Astrocyte (in vitro differentiated cells and primary cell): ENCODE data around the gene CHST3. TPM values are rescaled to one million over a fixed set of nuclear protein-coding genes. Genes with fewer than 3 reads are reported as not detected.
A peak's percentile ranks its signal among the peaks of the same experiment; 100 is the strongest.

Experiments used
- DNase-seq: peaks from one replicate; pipeline ENCODE4 v3.0.0-alpha.2; 2010; ENCODE audit warnings: low read depth
- FAIRE-seq: peaks from 2 replicates; lab custom pipeline; 2011; peaks lifted over from hg19 to GRCh38; lab: Jason Lieb, UNC
- H2AFZ ChIP-seq: 2 replicates; pipeline ENCODE4 v1.6.0; 2012; ENCODE audit warnings: low read depth, low read length, inconsistent platforms
- H3K27ac ChIP-seq: 2 replicates; pipeline ENCODE4 v1.5.1; 2011; ENCODE audit warnings: low read depth, low read length, inconsistent platforms
- H3K27me3 ChIP-seq: 2 replicates; pipeline ENCODE4 v1.6.0; 2011; ENCODE audit warnings: low read length, inconsistent platforms; ENCODE audit not compliant: insufficient read depth
- H3K36me3 ChIP-seq: 2 replicates; pipeline ENCODE4 v1.5.1; 2011; ENCODE audit warnings: low read length, inconsistent platforms; ENCODE audit not compliant: insufficient read depth
- H3K4me1 ChIP-seq: 2 replicates; pipeline ENCODE4 v1.5.1; 2011; ENCODE audit warnings: low read length, inconsistent platforms; ENCODE audit not compliant: insufficient read depth
- H3K4me2 ChIP-seq: 2 replicates; pipeline ENCODE4 v1.6.0; 2012; ENCODE audit warnings: low read length, inconsistent platforms
- H3K4me3 ChIP-seq: 2 replicates; pipeline ENCODE4 v1.5.1; 2011; ENCODE audit warnings: low read depth, mild to moderate bottlenecking, low read length, inconsistent platforms; ENCODE audit not compliant: insufficient read depth
- H3K79me2 ChIP-seq: 2 replicates; pipeline ENCODE4 v1.6.0; 2012; ENCODE audit warnings: mild to moderate bottlenecking, low read length, inconsistent platforms; ENCODE audit not compliant: insufficient read depth
- H3K9ac ChIP-seq: 2 replicates; pipeline ENCODE4 v1.6.0; 2012; ENCODE audit warnings: mild to moderate bottlenecking, low read length, inconsistent platforms
- H3K9me3 ChIP-seq: 2 replicates; pipeline ENCODE4 v1.5.1; 2012; ENCODE audit warnings: low read depth, mild to moderate bottlenecking, low read length, inconsistent platforms; ENCODE audit not compliant: insufficient read depth
- H4K20me1 ChIP-seq: 2 replicates; pipeline ENCODE4 v1.6.0; 2012; ENCODE audit warnings: low read length, inconsistent platforms; ENCODE audit not compliant: insufficient read depth
- H3K27ac Mint-ChIP-seq: one replicate; pipeline ENCODE4 v1.8.0; 2021; ENCODE audit warnings: mild to moderate bottlenecking, mixed read lengths; ENCODE audit not compliant: unreplicated experiment
- H3K27me3 Mint-ChIP-seq: one replicate; pipeline ENCODE4 v1.8.0; 2021; ENCODE audit warnings: low read depth, mixed read lengths; ENCODE audit not compliant: unreplicated experiment
- H3K36me3 Mint-ChIP-seq: one replicate; pipeline ENCODE4 v1.8.0; 2021; ENCODE audit warnings: low read depth, mixed read lengths; ENCODE audit not compliant: unreplicated experiment
- H3K4me1 Mint-ChIP-seq: one replicate; pipeline ENCODE4 v1.8.0; 2021; ENCODE audit warnings: low read depth, mixed read lengths; ENCODE audit not compliant: unreplicated experiment
- H3K4me3 Mint-ChIP-seq: one replicate; pipeline ENCODE4 v1.8.0; 2021; ENCODE audit warnings: mild to moderate bottlenecking, moderate library complexity, mixed read lengths; ENCODE audit not compliant: unreplicated experiment
- H3K9me3 Mint-ChIP-seq: one replicate; pipeline ENCODE4 v1.8.0; 2021; ENCODE audit warnings: mild to moderate bottlenecking, mixed read lengths; ENCODE audit not compliant: unreplicated experiment
- CTCF ChIP-seq: IDR thresholded peaks from 2 replicates; pipeline ENCODE4 v1.5.1; 2011; ENCODE audit warnings: low read depth, mild to moderate bottlenecking, inconsistent platforms, low read length, moderate library complexity; ENCODE audit not compliant: insufficient read depth
- EZH2 ChIP-seq: IDR thresholded peaks from 2 replicates; pipeline ENCODE4 v1.6.1; 2012; ENCODE audit warnings: mild to moderate bottlenecking, low read length, inconsistent platforms; ENCODE audit not compliant: insufficient read depth
- total RNA-seq: library from RNA; stranded (reverse); gene quantifications from 2 replicates; pipeline ENCODE4 v1.2.1, GENCODE V29; 2021

CHST3 gene
- total RNA-seq, 1 donor from 2014 or later: 43.5 TPM

GRCh38 chr10:71963351-71964097 lies 671 bp upstream of the CHST3 start:
- DNase-seq: no peak
- Histone ChIP-seq H3K36me3 (no peaks in the 10 kb centered on the region), H3K4me2 (peak overlapping the region; percentile 100), H3K9me3 (no peaks in the 10 kb centered on the region), H3K79me2 (peaks cover 33% of the 10 kb centered on the region), H3K27me3 (no peaks in the 10 kb centered on the region), H3K9ac (peak overlapping the region; percentile 83), H3K4me1 (peaks cover 42% of the 10 kb centered on the region), H4K20me1 (peaks cover 20% of the 10 kb centered on the region), H3K4me3 (peak overlapping the region; percentile 87), H3K27ac (peak overlapping the region; percentile 61), H2AFZ (peak overlapping the region; percentile 87)
- FAIRE-seq: no peak
- no peaks in the 10 kb centered on the region for H3K27me3 Mint-ChIP-seq
- peaks cover 2% of the 10 kb centered on the region for H3K36me3 Mint-ChIP-seq
- peaks cover 24% of the 10 kb centered on the region for H3K4me1 Mint-ChIP-seq
- TF ChIP-seq CTCF (no peak), EZH2 (no peak)
- H3K27ac Mint-ChIP-seq: peak overlapping the region; percentile 58
- H3K4me3 Mint-ChIP-seq: peak overlapping the region; percentile 79
- peaks cover 2% of the 10 kb centered on the region for H3K9me3 Mint-ChIP-seq

GRCh38 chr10:71964743-71965515 lies 734 bp downstream of the CHST3 start:
- peak overlapping the region; percentile 87 for H2AFZ ChIP-seq
- DNase-seq: peak; percentile 74
- H3K79me2 ChIP-seq: peaks cover 47% of the 10 kb centered on the region
- no peaks in the 10 kb centered on the region for H3K27me3 ChIP-seq
- peak overlapping the region; percentile 83 for H3K9ac ChIP-seq
- peaks cover 2% of the 10 kb centered on the region for H3K9me3 Mint-ChIP-seq
- H3K36me3 ChIP-seq: no peaks in the 10 kb centered on the region
- no peaks in the 10 kb centered on the region for H3K9me3 ChIP-seq
- H3K27ac ChIP-seq: peak overlapping the region; percentile 61
- H3K27ac Mint-ChIP-seq: peak overlapping the region; percentile 92
- H3K4me1 Mint-ChIP-seq: peaks cover 25% of the 10 kb centered on the region
- peaks cover 46% of the 10 kb centered on the region for H3K4me1 ChIP-seq
- peak overlapping the region; percentile 100 for H3K4me2 ChIP-seq
- peak overlapping the region; percentile 87 for H3K4me3 ChIP-seq
- FAIRE-seq: no peak
- H3K4me3 Mint-ChIP-seq: peak overlapping the region; percentile 98
- H4K20me1 ChIP-seq: peaks cover 34% of the 10 kb centered on the region
- H3K36me3 Mint-ChIP-seq: peaks cover 4% of the 10 kb centered on the region
- no peak for TF ChIP-seq CTCF
- TF ChIP-seq EZH2: no peak
- no peaks in the 10 kb centered on the region for H3K27me3 Mint-ChIP-seq
